Activated CD4-positive, alpha-beta memory T cell treated with anti-CD3 and anti-CD28 coated beads for 36 hours (primary cell): ENCODE measurements around the gene LCE5A. TPM values are rescaled to one million over a fixed set of nuclear protein-coding genes. Genes with fewer than 3 reads are reported as not detected.
A peak's percentile ranks its signal among the peaks of the same experiment; 100 is the strongest.
"Not testable (repeated sequence)": the region's sequence is repeated elsewhere in the genome, so short reads cannot be mapped to it uniquely, and the experiment has no call there.

Source experiments
- CTCF ChIA-PET: fragments of 350-600 bp; sonication (Branson Sonifier 250); formaldehyde crosslinking; loops from one replicate; lab custom pipeline; 2021; ENCODE audit warnings: antibody characterized with exemption, inconsistent platforms; lab: Charles Lee
- POLR2A ChIA-PET: fragments of 350-600 bp; sonication (Branson Sonifier 250); formaldehyde crosslinking; loops from one replicate; lab custom pipeline; 2021; ENCODE audit warnings: antibody characterized with exemption; lab: Charles Lee
- DNase-seq: peaks from one replicate; pipeline ENCODE4 v3.0.0-alpha.2; 2020
- H3K27ac Mint-ChIP-seq: one replicate; pipeline ENCODE4 v1.8.0; 2021; ENCODE audit warnings: mixed read lengths
- H3K27me3 Mint-ChIP-seq: one replicate; pipeline ENCODE4 v1.8.0; 2021; ENCODE audit warnings: mixed read lengths
- H3K36me3 Mint-ChIP-seq: one replicate; pipeline ENCODE4 v1.8.0; 2021; ENCODE audit warnings: mixed read lengths
- H3K4me1 Mint-ChIP-seq: one replicate; pipeline ENCODE4 v1.8.0; 2021; ENCODE audit warnings: low read depth, mixed read lengths
- H3K4me3 Mint-ChIP-seq: one replicate; pipeline ENCODE4 v1.8.0; 2021; ENCODE audit warnings: mild to moderate bottlenecking, mixed read lengths
- H3K9me3 Mint-ChIP-seq: one replicate; pipeline ENCODE4 v1.8.0; 2021; ENCODE audit warnings: mixed read lengths
- intact Hi-C: fragments of 100-400 bp; cut with micrococcal nuclease; formaldehyde crosslinking; loops from one replicate; pipeline ENCODE4 v1.15.1; 2023
- total RNA-seq, 2 experiments: library from RNA; stranded (reverse); gene quantifications; one replicate each; pipeline ENCODE4 v1.2.3, GENCODE V29; 2021

Gene LCE5A
- not detected for total RNA-seq

GRCh38 chr1:152510503-152510902 is at the start of gene LCE5A:
Gene LCE5A, plus strand, starts transcription at chr1:152510803. Its CDS starts 732 bp downstream, at chr1:152511535.
- intact Hi-C loops = no loop called here
- Mint-ChIP-seq H3K27me3 (peaks cover 37% of the 10 kb centered on the region), H3K36me3 (no peaks in the 10 kb centered on the region), H3K9me3 (no peaks in the 10 kb centered on the region), H3K4me3 (no peak within 1 kb of the TSS), H3K4me1 (peaks cover 6% of the 10 kb centered on the region), H3K27ac (no peak within 1 kb of the TSS)
- ChIA-PET CTCF (no interaction called here), POLR2A (no interaction called here)
- DNase-seq = no peak

- Mint-ChIP-seq H3K4me3 (peak overlapping the region; percentile 6), H3K9me3 (peaks cover 4% of the 10 kb centered on the region), H3K27ac (no peak overlapping the region), H3K4me1 (peaks cover 22% of the 10 kb centered on the region), H3K27me3 (peaks cover 2% of the 10 kb centered on the region), H3K36me3 (no peaks in the 10 kb centered on the region)
- peak; percentile 70 for DNase-seq
- ChIA-PET POLR2A (no interaction called here), CTCF (interaction anchor here (0.7 kb wide), 3 partner anchors 71 to 421 kb away, joined by 3 to 4 read pairs (median 3); no protein-coding TSS in a partner anchor)
- intact Hi-C loops = loop anchor here (2.0 kb wide), 1 partner anchor 319 kb away; no protein-coding TSS in a partner anchor
These were observed 49.1 kb upstream of the LCE5A start for GRCh38 chr1:152461544-152461943.

- H3K9me3 Mint-ChIP-seq = peaks cover 4% of the 10 kb centered on the region
- H3K27me3 Mint-ChIP-seq = peaks cover 7% of the 10 kb centered on the region
- H3K4me3 Mint-ChIP-seq = no peak overlapping the region
- CTCF ChIA-PET = interaction anchor here (0.7 kb wide), 1 partner anchor 27 kb away, joined by 4 read pairs; no protein-coding TSS in a partner anchor
- intact Hi-C loops = no loop called here
- DNase-seq = no peak
- peaks cover 3% of the 10 kb centered on the region for H3K36me3 Mint-ChIP-seq
- H3K4me1 Mint-ChIP-seq = peaks cover 22% of the 10 kb centered on the region
- no peak overlapping the region for H3K27ac Mint-ChIP-seq
- POLR2A ChIA-PET = no interaction called here
These were observed 48.0 kb upstream of the LCE5A start for GRCh38 chr1:152462636-152463035.

GRCh38 chr1:152466217-152466616 is 44.4 kb upstream of the LCE5A start:
- ChIA-PET POLR2A (no interaction called here), CTCF (no interaction called here)
- Mint-ChIP-seq H3K4me1 (peaks cover 4% of the 10 kb centered on the region), H3K4me3 (no peak overlapping the region), H3K27me3 (peaks cover 19% of the 10 kb centered on the region), H3K9me3 (peaks cover 4% of the 10 kb centered on the region), H3K36me3 (peaks cover 3% of the 10 kb centered on the region), H3K27ac (no peak overlapping the region)
- DNase-seq = no peak
- intact Hi-C loops = no loop called here

GRCh38 chr1:152473887-152474537 is 36.6 kb upstream of the LCE5A start:
- H3K27ac Mint-ChIP-seq = no peak overlapping the region
- POLR2A ChIA-PET = no interaction called here
- no peaks in the 10 kb centered on the region for H3K4me1 Mint-ChIP-seq
- peaks cover 5% of the 10 kb centered on the region for H3K27me3 Mint-ChIP-seq
- DNase-seq = no peak
- no peak overlapping the region for H3K4me3 Mint-ChIP-seq
- intact Hi-C loops = no loop called here
- CTCF ChIA-PET = no interaction called here
- peaks cover 35% of the 10 kb centered on the region for H3K9me3 Mint-ChIP-seq
- peaks cover 10% of the 10 kb centered on the region for H3K36me3 Mint-ChIP-seq

GRCh38 chr1:152479792-152480595 is 30.6 kb upstream of the LCE5A start:
- intact Hi-C loops = no loop called here
- peaks cover 10% of the 10 kb centered on the region for H3K36me3 Mint-ChIP-seq

GRCh38 chr1:152481869-152482664 is 28.5 kb upstream of the LCE5A start:
- H3K36me3 Mint-ChIP-seq = peaks cover 5% of the 10 kb centered on the region
- CTCF ChIA-PET = interaction anchor here (1.2 to 4.0 kb wide), 3 partner anchors 23 to 83 kb away, joined by 4 to 33 read pairs (median 5); no protein-coding TSS in a partner anchor
- no peak overlapping the region for H3K4me3 Mint-ChIP-seq

More at GRCh38 chr1:152479792-152480595, 30.6 kb upstream of the LCE5A start:
- ChIA-PET POLR2A (no interaction called here), CTCF (interaction anchor here (0.8 to 4.0 kb wide), 10 partner anchors 11 to 295 kb away, joined by 3 to 33 read pairs (median 3); no protein-coding TSS in a partner anchor)
- H3K27me3 Mint-ChIP-seq = no peaks in the 10 kb centered on the region
- H3K4me1 Mint-ChIP-seq = peaks cover 13% of the 10 kb centered on the region
- no peak overlapping the region for H3K27ac Mint-ChIP-seq
- H3K4me3 Mint-ChIP-seq = no peak overlapping the region
- DNase-seq = peak; percentile 77
- H3K9me3 Mint-ChIP-seq = peaks cover 31% of the 10 kb centered on the region

GRCh38 chr1:152486400-152487006 is 24.1 kb upstream of the LCE5A start:
- intact Hi-C loops = no loop called here
- peaks cover 7% of the 10 kb centered on the region for H3K27me3 Mint-ChIP-seq
- peaks cover 2% of the 10 kb centered on the region for H3K36me3 Mint-ChIP-seq
- H3K4me3 Mint-ChIP-seq = no peak overlapping the region
- ChIA-PET POLR2A (no interaction called here), CTCF (interaction anchor here (0.7 to 1.2 kb wide), 3 partner anchors 27 to 219 kb away, joined by 3 read pairs; no protein-coding TSS in a partner anchor)
- H3K27ac Mint-ChIP-seq = no peak overlapping the region
- no peak for DNase-seq
- peaks cover 8% of the 10 kb centered on the region for H3K9me3 Mint-ChIP-seq
- peaks cover 4% of the 10 kb centered on the region for H3K4me1 Mint-ChIP-seq

More at GRCh38 chr1:152481869-152482664, 28.5 kb upstream of the LCE5A start:
- H3K9me3 Mint-ChIP-seq = peaks cover 12% of the 10 kb centered on the region
- DNase-seq = no peak
- H3K4me1 Mint-ChIP-seq = peaks cover 13% of the 10 kb centered on the region
- no peaks in the 10 kb centered on the region for H3K27me3 Mint-ChIP-seq
- intact Hi-C loops = no loop called here
- POLR2A ChIA-PET = no interaction called here
- no peak overlapping the region for H3K27ac Mint-ChIP-seq

- H3K9me3 Mint-ChIP-seq = peaks cover 8% of the 10 kb centered on the region
- peaks cover 2% of the 10 kb centered on the region for H3K36me3 Mint-ChIP-seq
- POLR2A ChIA-PET = no interaction called here
- intact Hi-C loops = no loop called here
- CTCF ChIA-PET = no interaction called here
- H3K4me3 Mint-ChIP-seq = no peak overlapping the region
- H3K27me3 Mint-ChIP-seq = peaks cover 7% of the 10 kb centered on the region
- no peak overlapping the region for H3K27ac Mint-ChIP-seq
- no peak for DNase-seq
- peaks cover 4% of the 10 kb centered on the region for H3K4me1 Mint-ChIP-seq
These were observed 22.7 kb upstream of the LCE5A start for GRCh38 chr1:152487871-152488270.

GRCh38 chr1:152491537-152491936 is 19.1 kb upstream of the LCE5A start:
- POLR2A ChIA-PET, H3K4me1 Mint-ChIP-seq, H3K4me3 Mint-ChIP-seq, H3K9me3 Mint-ChIP-seq, DNase-seq, H3K36me3 Mint-ChIP-seq, intact Hi-C loops, H3K27ac Mint-ChIP-seq: not testable (repeated sequence)
- peaks cover 14% of the 10 kb centered on the region for H3K27me3 Mint-ChIP-seq
- CTCF ChIA-PET = interaction anchor here (2.0 kb wide), 1 partner anchor 12 kb away, joined by 7 read pairs; no protein-coding TSS in a partner anchor

- Mint-ChIP-seq H3K9me3 (no peaks in the 10 kb centered on the region), H3K27ac (no peak overlapping the region), H3K4me1 (no peaks in the 10 kb centered on the region), H3K36me3 (no peaks in the 10 kb centered on the region), H3K27me3 (peaks cover 7% of the 10 kb centered on the region), H3K4me3 (no peak overlapping the region)
- POLR2A ChIA-PET = no interaction called here
- intact Hi-C loops = no loop called here
- peak; percentile 46 for DNase-seq
- CTCF ChIA-PET = interaction anchor here (2.4 kb wide), 1 partner anchor 39 kb away, joined by 5 read pairs; no protein-coding TSS in a partner anchor
These were observed 15.4 kb upstream of the LCE5A start for GRCh38 chr1:152495066-152495675.
